Fibroblast of gingiva (primary cell): ENCODE results near the gene PITX3.
"Not testable (repeated sequence)": the region's sequence is repeated elsewhere in the genome, so short reads cannot be mapped to it uniquely, and the experiment has no call there.

Experiments used
- DNase-seq: peaks from one replicate; pipeline ENCODE4 v3.0.0-alpha.2; 2011; ENCODE audit warnings: low read depth

The PITX3 gene

GRCh38 chr10:102255404-102255803 lies 14.1 kb upstream of the PITX3 start:
- no peak for DNase-seq

GRCh38 chr10:102254426-102254825 lies 13.1 kb upstream of the PITX3 start:
- no peak for DNase-seq

GRCh38 chr10:102252508-102252907 lies 11.2 kb upstream of the PITX3 start:
- not testable (repeated sequence) for DNase-seq

- DNase-seq = no peak
Observed at GRCh38 chr10:102247734-102248133, 6.4 kb upstream of the PITX3 start.

GRCh38 chr10:102246261-102246660 lies 4.9 kb upstream of the PITX3 start:
- DNase-seq = peak; percentile 37

GRCh38 chr10:102245932-102246251 lies 4.6 kb upstream of the PITX3 start:
- DNase-seq = no peak

GRCh38 chr10:102245082-102245931 lies 4.0 kb upstream of the PITX3 start, which contains the start of gene GBF1:
Gene GBF1, plus strand, starts transcription at chr10:102245532. Its CDS starts 13,407 bp downstream, at chr10:102258939.
- DNase-seq = peak; percentile 100

GRCh38 chr10:102243309-102243708 lies 2.0 kb upstream of the PITX3 start:
- peak; percentile 83 for DNase-seq

- DNase-seq = no peak
Observed at GRCh38 chr10:102242118-102242485, 790 bp upstream of the PITX3 start.

GRCh38 chr10:102241032-102241443 lies 274 bp downstream of the PITX3 start:
- no peak for DNase-seq

- no peak for DNase-seq
Observed at GRCh38 chr10:102240467-102241031, 763 bp downstream of the PITX3 start.

GRCh38 chr10:102237711-102238252 lies 3.5 kb downstream of the PITX3 start:
- DNase-seq = no peak

GRCh38 chr10:102236006-102236405 lies 5.3 kb downstream of the PITX3 start:
- no peak for DNase-seq

GRCh38 chr10:102235598-102235920 lies 5.8 kb downstream of the PITX3 start:
- DNase-seq = no peak

GRCh38 chr10:102234888-102235597 lies 6.3 kb downstream of the PITX3 start:
- DNase-seq = no peak

GRCh38 chr10:102233997-102234396 lies 7.3 kb downstream of the PITX3 start:
- no peak for DNase-seq

GRCh38 chr10:102231357-102232318 lies 9.7 kb downstream of the PITX3 start:
- no peak for DNase-seq

GRCh38 chr10:102230861-102231356 lies 10.4 kb downstream of the PITX3 start:
- no peak for DNase-seq

GRCh38 chr10:102230264-102230860 lies 10.9 kb downstream of the PITX3 start:
- DNase-seq = peak; percentile 62

- peak; percentile 53 for DNase-seq
Observed at GRCh38 chr10:102229810-102230263, 11.5 kb downstream of the PITX3 start.

GRCh38 chr10:102227050-102227449 lies 14.3 kb downstream of the PITX3 start:
- DNase-seq = peak; percentile 95
